K562 (cell line): ENCODE measurements around the gene POC1B. TPM values are rescaled to one million over a fixed set of nuclear protein-coding genes. Genes with fewer than 3 reads are reported as not detected.

Source experiments
- BMI1 ChIP-seq: fragments of 150-350 bp; IDR thresholded peaks from 2 replicates; pipeline ENCODE4 v1.6.1; 2014; ENCODE audit warnings: low read length
- C11orf30 ChIP-seq: fragments of 450-650 bp; IDR thresholded peaks from 2 replicates; pipeline ENCODE4 v1.6.1; 2016; ENCODE audit warnings: low read depth, mild to moderate bottlenecking
- CBFA2T2 ChIP-seq: fragments of 450-650 bp; conservative IDR thresholded peaks from 2 replicates; pipeline ENCODE4 v1.6.1; 2017; ENCODE audit warnings: mild to moderate bottlenecking
- CBX5 ChIP-seq: IDR thresholded peaks from 2 replicates; pipeline ENCODE4 v1.6.1; 2014; ENCODE audit warnings: low read depth, borderline replicate concordance
- CHCHD3 ChIP-seq: fragments of 250-450 bp; sonication (Bioruptor Pico); IDR thresholded peaks from 2 replicates; pipeline ENCODE4 v2.1.2; 2022; ENCODE audit warnings: mild to moderate bottlenecking
- CHD2 ChIP-seq: IDR thresholded peaks from 2 replicates; pipeline ENCODE4 v1.6.1; 2011; ENCODE audit warnings: low read depth, low read length
- COPS2 ChIP-seq: fragments of 450-650 bp; conservative IDR thresholded peaks from 2 replicates; pipeline ENCODE4 v1.6.1; 2016; ENCODE audit warnings: mild to moderate bottlenecking, moderate library complexity
- ELF1 ChIP-seq: fragments of 200-800 bp; sonication (Bioruptor generic); IDR thresholded peaks from 2 replicates; pipeline ENCODE4 v1.6.1; 2016; ENCODE audit warnings: missing genetic modification characterization, missing compliant biosample characterization
- ELF4 ChIP-seq: fragments of 450-650 bp; formaldehyde crosslinking; IDR thresholded peaks from 2 replicates; pipeline ENCODE4 v1.4.0; 2022; ENCODE audit warnings: missing genetic modification characterization
- GABPA ChIP-seq: fragments of 200-800 bp; sonication (Bioruptor generic); conservative IDR thresholded peaks from 2 replicates; pipeline ENCODE4 v1.6.1; 2016; ENCODE audit warnings: low read depth, missing genetic modification characterization, missing compliant biosample characterization
- JUN ChIP-seq, 2 experiments: sonication (generic) in 1 of 2; formaldehyde crosslinking in 1 of 2; IDR thresholded peaks; 2 replicates each; pipeline versions ENCODE4 v1.6.1 to v1.8.0; 2012 to 2022; ENCODE audit warnings: borderline replicate concordance in 2 of 2, mild to moderate bottlenecking in 2 of 2, improper control_type of control experiment in 1 of 2, low read depth in 1 of 2, low read length in 1 of 2, missing genetic modification reagents in 1 of 2
- JUND ChIP-seq, 2 experiments: IDR thresholded peaks; 2 replicates in 1 of 2; 3 replicates in 1 of 2; pipeline ENCODE4 v1.6.1; 2011; ENCODE audit warnings: borderline replicate concordance in 2 of 2, low read depth in 2 of 2, low read length in 2 of 2, improper control_type of control experiment in 1 of 2, missing biosample characterization in 1 of 2, missing genetic modification characterization in 1 of 2, missing genetic modification reagents in 1 of 2
- MEF2A ChIP-seq: IDR thresholded peaks from 2 replicates; pipeline ENCODE4 v1.6.1; 2011; ENCODE audit warnings: low read depth, mild to moderate bottlenecking, low read length, moderate library complexity; ENCODE audit not compliant: control insufficient read depth
- RAD51 ChIP-seq: fragments of 450-650 bp; IDR thresholded peaks from 2 replicates; pipeline ENCODE4 v1.7.1; 2016; ENCODE audit warnings: low read depth, mild to moderate bottlenecking, borderline replicate concordance
- SAFB ChIP-seq: fragments of 200-400 bp; formaldehyde crosslinking; IDR thresholded peaks from 2 replicates; pipeline ENCODE4 v1.6.1; 2017; ENCODE audit warnings: low read depth, low read length, borderline replicate concordance
- SAP30 ChIP-seq: fragments of 200-600 bp; sonication (generic); IDR thresholded peaks from 2 replicates; pipeline ENCODE4 v1.6.1; 2012; ENCODE audit warnings: borderline replicate concordance, low read depth, mild to moderate bottlenecking, moderate library complexity, low read length, control low read depth, inconsistent platforms; ENCODE audit not compliant: insufficient read depth, poor library complexity, severe bottlenecking
- SPI1 ChIP-seq: IDR thresholded peaks from 2 replicates; pipeline ENCODE4 v1.6.1; 2011; ENCODE audit warnings: low read depth, low read length, control low read depth, borderline replicate concordance
- TAL1 ChIP-seq: fragments of 450-650 bp; IDR thresholded peaks from 2 replicates; pipeline ENCODE4 v1.6.1; 2016; ENCODE audit warnings: mild to moderate bottlenecking
- YY1 ChIP-seq, 3 experiments: IDR thresholded peaks; 2 replicates each; pipeline ENCODE4 v1.6.1; 2011; ENCODE audit warnings: low read length in 2 of 3, mild to moderate bottlenecking in 2 of 3, moderate library complexity in 2 of 3, borderline replicate concordance in 1 of 3, control low read depth in 1 of 3, low read depth in 1 of 3; ENCODE audit not compliant: insufficient read depth in 3 of 3, insufficient replicate concordance in 2 of 3, control insufficient read depth in 1 of 3, insufficient read length in 1 of 3; ENCODE audit errors: extremely low read depth in 1 of 3
- ZBTB7A ChIP-seq: IDR thresholded peaks from 2 replicates; pipeline ENCODE4 v1.6.1; 2011; ENCODE audit warnings: low read depth, mild to moderate bottlenecking, low read length, moderate library complexity, borderline replicate concordance; ENCODE audit not compliant: control insufficient read depth
- ZNF232 ChIP-seq: sonication (generic); formaldehyde crosslinking; IDR thresholded peaks from 2 replicates; pipeline ENCODE4 v1.8.0; 2022; ENCODE audit warnings: mild to moderate bottlenecking, missing genetic modification reagents
- ZNF239 ChIP-seq: fragments of 250-450 bp; sonication (Bioruptor Pico); IDR thresholded peaks from 2 replicates; pipeline ENCODE4 v1.4.0; 2020; ENCODE audit warnings: mild to moderate bottlenecking
- ZNF644 ChIP-seq: fragments of 200-800 bp; sonication (Bioruptor generic); IDR thresholded peaks from 2 replicates; pipeline ENCODE4 v1.6.1; 2016; ENCODE audit warnings: low read depth, missing genetic modification characterization, missing compliant biosample characterization
- ZNF695 ChIP-seq: fragments of 450-650 bp; formaldehyde crosslinking; IDR thresholded peaks from 2 replicates; pipeline ENCODE4 v1.4.0; 2020; ENCODE audit warnings: mild to moderate bottlenecking, moderate library complexity
- ZNF717 ChIP-seq: fragments of 250-450 bp; sonication (Bioruptor Pico); IDR thresholded peaks from 2 replicates; pipeline ENCODE4 v1.5.0; 2021
- ZNF780A ChIP-seq: fragments of 250-450 bp; sonication (Bioruptor Pico); IDR thresholded peaks from 2 replicates; pipeline ENCODE4 v1.5.0; 2021; ENCODE audit warnings: mild to moderate bottlenecking
- polyA plus RNA-seq, 8 experiments: library from polyadenylated mRNA; depleted of rRNA in 4 of 8; stranded (reverse) in 5 of 8; unstranded in 3 of 8; fragments of >200 nt; fragmentation: Nextera tagmentation in 2 of 8; fragmentation: Illumina TruSeq in 1 of 8; extraction: Ambion mirVana in 2 of 8; extraction: Trizol in 1 of 8; gene quantifications; 2 replicates each; pipeline versions ENCODE4 v1.2.1 to v1.2.3, GENCODE V29; 2011 to 2014; ENCODE audit warnings: inconsistent platforms in 1 of 8, missing spikeins in 1 of 8
- total RNA-seq, 7 experiments: library from RNA; depleted of rRNA in 6 of 7; stranded (reverse); fragments of >200 nt in 6 of 7; fragmentation: Illumina TruSeq in 2 of 7; extraction: Trizol in 2 of 7; gene quantifications; 2 replicates each; pipeline versions ENCODE4 v1.2.1 to v1.2.3, GENCODE V29; 2011 to 2021; ENCODE audit warnings: low replicate concordance in 1 of 7
- TF ChIP-seq, protein P1 (sequence below): IDR thresholded peaks from 2 replicates; pipeline ENCODE4 v1.6.1; 2011; ENCODE audit not compliant: insufficient read length; ENCODE audit errors: extremely low read depth
- TF ChIP-seq, protein P2 (sequence below): fragments of 450-650 bp; IDR thresholded peaks from 2 replicates; pipeline ENCODE4 v1.6.1; 2016; ENCODE audit warnings: antibody characterized with exemption

The POC1B gene
- total and polyA plus RNA-seq, 9 of the 15 experiments (the other 6 are each of a cell fraction or from before 2014, with no cell fraction given) = 4.5 to 16.1 (median 10.4) TPM

DNA sequence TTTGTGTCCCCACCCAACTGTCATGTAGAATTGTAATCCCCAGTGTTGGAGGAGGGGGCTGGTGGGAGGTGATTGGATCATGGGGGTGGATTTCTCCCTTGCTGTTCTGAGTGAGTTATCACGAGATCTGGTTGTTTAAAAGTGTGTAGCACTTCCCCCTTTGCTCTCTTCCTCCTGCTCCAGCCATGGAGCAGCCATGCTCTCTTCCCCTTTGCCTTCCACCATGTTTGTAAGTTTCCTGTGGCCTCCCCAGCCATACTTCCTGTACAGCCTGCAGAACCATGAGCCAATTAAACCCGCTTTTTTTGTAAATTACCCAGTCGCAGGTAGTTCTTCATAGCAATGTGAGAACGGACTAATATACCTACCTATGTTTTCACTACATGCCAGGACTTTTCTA is 2.6 kb upstream of the POC1B start (continued):
- TF ChIP-seq ZNF717 (CRISPR knock-in tag) (no peak), CBX5 (0 out of 2 replicates have a peak, but pooled peaks have one; percentile 13), TAL1 (no peak), JUN (IDR thresholded peaks at IDR 0.05; ENCODE audit: borderline replicate concordance, low read depth, low read length) (no peak), JUN (CRISPR knock-in tag; IDR thresholded peaks at IDR 0.05; ENCODE audit: borderline replicate concordance) (no peak), C11orf30 (no peak), ZNF232 (CRISPR knock-in tag) (no peak), SPI1 (peak; percentile 84), RAD51 (no peak), ZBTB7A (no peak), CBFA2T2 (no peak), YY1 (IDR thresholded peaks at IDR 0.05; ENCODE audit: borderline replicate concordance in 1 of 3, control insufficient read depth in 1 of 3, extremely low read depth in 1 of 3, insufficient read depth in 3 of 3, insufficient read length in 1 of 3, insufficient replicate concordance in 2 of 3, low read depth in 1 of 3, low read length in 2 of 3) (peak in 1 of 3 experiments; percentile 47), JUND (IDR thresholded peaks at IDR 0.05; ENCODE audit: borderline replicate concordance, low read depth, low read length) (no peak), JUND (tag; IDR thresholded peaks at IDR 0.05; ENCODE audit: borderline replicate concordance, low read depth, low read length) (no peak), ZNF695 (no peak), GABPA (tag) (peak; percentile 26; the same call in 1 of the 2 replicates), ELF1 (tag) (0 out of 2 replicates have a peak, but pooled peaks have one; percentile 24), SAFB (no peak), ELF4 (CRISPR knock-in tag) (0 out of 2 replicates have a peak, but pooled peaks have one; percentile 35), COPS2 (no peak), CHCHD3 (CRISPR knock-in tag) (no peak), ZNF239 (CRISPR knock-in tag) (no peak), SAP30 (no peak), BMI1 (no peak), MEF2A (no peak), ZNF780A (no peak), ZNF644 (tag) (peak; percentile 51; the same call in 1 of the 2 replicates), CHD2 (peak; percentile 74)
- TF ChIP-seq, protein P1, sequence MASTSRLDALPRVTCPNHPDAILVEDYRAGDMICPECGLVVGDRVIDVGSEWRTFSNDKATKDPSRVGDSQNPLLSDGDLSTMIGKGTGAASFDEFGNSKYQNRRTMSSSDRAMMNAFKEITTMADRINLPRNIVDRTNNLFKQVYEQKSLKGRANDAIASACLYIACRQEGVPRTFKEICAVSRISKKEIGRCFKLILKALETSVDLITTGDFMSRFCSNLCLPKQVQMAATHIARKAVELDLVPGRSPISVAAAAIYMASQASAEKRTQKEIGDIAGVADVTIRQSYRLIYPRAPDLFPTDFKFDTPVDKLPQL = no peak
- TF ChIP-seq, protein P2, sequence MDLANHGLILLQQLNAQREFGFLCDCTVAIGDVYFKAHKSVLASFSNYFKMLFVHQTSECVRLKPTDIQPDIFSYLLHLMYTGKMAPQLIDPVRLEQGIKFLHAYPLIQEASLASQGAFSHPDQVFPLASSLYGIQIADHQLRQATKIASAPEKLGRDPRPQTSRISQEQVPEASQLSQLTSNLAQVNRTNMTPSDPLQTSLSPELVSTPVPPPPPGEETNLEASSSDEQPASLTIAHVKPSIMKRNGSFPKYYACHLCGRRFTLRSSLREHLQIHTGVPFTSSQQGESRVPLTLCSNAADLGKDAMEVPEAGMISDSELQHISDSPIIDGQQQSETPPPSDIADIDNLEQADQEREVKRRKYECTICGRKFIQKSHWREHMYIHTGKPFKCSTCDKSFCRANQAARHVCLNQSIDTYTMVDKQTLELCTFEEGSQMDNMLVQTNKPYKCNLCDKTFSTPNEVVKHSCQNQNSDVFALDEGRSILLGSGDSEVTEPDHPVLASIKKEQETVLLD = no peak
